GM12878 (cell line): ENCODE results near the gene UST. TPM values are rescaled to one million over a fixed set of nuclear protein-coding genes. Genes with fewer than 3 reads are reported as not detected.

Experiments
- ATAC-seq: fragments of 200-7000 bp; cut with Tn5 transposase; 3 replicates; pipeline ENCODE4 v1.9.1; 2020; ENCODE audit warnings: mild to moderate bottlenecking, moderate library complexity
- BruUV-seq: library from RNA; stranded (reverse); fragments of 400-500 nt; replicated peaks from 2 replicates; lab custom pipeline; 2021; lab: Mats Ljungman, UMichigan
- CTCF ChIA-PET: fragments of 300-600 bp; sonication (Branson Sonifier 250); formaldehyde crosslinking; extraction: SDS; loops from one replicate; lab custom pipeline; 2021; ENCODE audit warnings: inconsistent platforms; lab: Yijun Ruan, JAX
- POLR2A ChIA-PET: fragments of 350-600 bp; formaldehyde crosslinking; extraction: SDS; loops from one replicate; lab custom pipeline; 2021; ENCODE audit warnings: inconsistent platforms; lab: Charles Lee
- RAD21 ChIA-PET: fragments of 300-600 bp; sonication (Branson Sonifier 250); formaldehyde crosslinking; loops from one replicate; lab custom pipeline; 2023; ENCODE audit warnings: antibody characterized with exemption; ENCODE audit not compliant: unreplicated experiment; lab: Charles Lee
- SMC1A ChIA-PET: fragments of 300-600 bp; sonication (Branson Sonifier 250); formaldehyde crosslinking; loops from one replicate; lab custom pipeline; 2023; ENCODE audit not compliant: unreplicated experiment, uncharacterized antibody; lab: Charles Lee
- DNase-seq: peaks from one replicate; pipeline ENCODE4 v3.0.0-alpha.2; 2011; ENCODE audit warnings: low read depth, low spot score
- FAIRE-seq: peaks from 3 replicates; lab custom pipeline; 2011; peaks lifted over from hg19 to GRCh38; lab: Jason Lieb, UNC
- H2AFZ ChIP-seq: 2 replicates; pipeline ENCODE4 v1.6.0; 2011; ENCODE audit warnings: low read depth, low read length, control low read depth; ENCODE audit not compliant: control insufficient read depth
- H3K27ac ChIP-seq: 2 replicates; pipeline ENCODE4 v1.5.1; 2011; ENCODE audit warnings: control low read depth; ENCODE audit not compliant: control insufficient read depth, insufficient read depth
- H3K27me3 ChIP-seq, 2 experiments: replicated peaks in 1 of 2; 2 replicates each; pipeline versions ENCODE4 v1.6.0 to v1.6.1; 2011; ENCODE audit warnings: low read length in 1 of 2; ENCODE audit not compliant: control insufficient read depth in 2 of 2, insufficient read depth in 2 of 2
- H3K36me3 ChIP-seq, 2 experiments: 2 replicates each; pipeline ENCODE4 v1.5.1; 2011; ENCODE audit warnings: low read length in 1 of 2; ENCODE audit not compliant: control insufficient read depth in 2 of 2, insufficient read depth in 2 of 2
- H3K4me1 ChIP-seq: 2 replicates; pipeline ENCODE4 v1.6.1; 2011; ENCODE audit warnings: mild to moderate bottlenecking, low read length, moderate library complexity, mixed read lengths; ENCODE audit not compliant: control insufficient read depth, insufficient read depth
- H3K4me2 ChIP-seq: 2 replicates; pipeline ENCODE4 v1.6.0; 2011; ENCODE audit warnings: control low read depth; ENCODE audit not compliant: control insufficient read depth, insufficient read depth
- H3K4me3 ChIP-seq: fragments of 200-600 bp; sonication (generic); 2 replicates; pipeline ENCODE4 v1.5.1; 2016
- H3K79me2 ChIP-seq: 2 replicates; pipeline ENCODE4 v1.6.0; 2011; ENCODE audit warnings: low read length; ENCODE audit not compliant: control insufficient read depth, insufficient read depth
- H3K9ac ChIP-seq: 2 replicates; pipeline ENCODE4 v1.8.0; 2011; ENCODE audit warnings: low read length, control low read depth, mixed read lengths; ENCODE audit not compliant: control insufficient read depth, insufficient read depth
- H3K9me3 ChIP-seq: replicated peaks from 3 replicates; pipeline ENCODE4 v1.5.1; 2011; ENCODE audit warnings: mild to moderate bottlenecking, low read length; ENCODE audit not compliant: control insufficient read depth, insufficient read depth
- H4K20me1 ChIP-seq: 2 replicates; pipeline ENCODE4 v1.6.0; 2011; ENCODE audit not compliant: control insufficient read depth, insufficient read depth
- ASH2L ChIP-seq: fragments of 300-600, 200-600 bp; sonication (generic); IDR thresholded peaks from 2 replicates; pipeline ENCODE4 v1.6.1; 2017; ENCODE audit warnings: low read depth, mild to moderate bottlenecking, borderline replicate concordance
- ATF2 ChIP-seq: IDR thresholded peaks from 2 replicates; pipeline ENCODE4 v1.6.1; 2012; ENCODE audit warnings: low read length, inconsistent platforms
- DPF2 ChIP-seq: fragments of 450-650 bp; IDR thresholded peaks from 2 replicates; pipeline ENCODE4 v1.6.1; 2017; ENCODE audit warnings: mild to moderate bottlenecking
- EED ChIP-seq: sonication (generic); IDR thresholded peaks from 2 replicates; pipeline ENCODE4 v1.6.1; 2016; ENCODE audit warnings: antibody characterized with exemption, low read depth
- FOXK2 ChIP-seq: fragments of 450-650 bp; IDR thresholded peaks from 2 replicates; pipeline ENCODE4 v1.6.1; 2017; ENCODE audit warnings: mild to moderate bottlenecking, moderate library complexity
- FOXM1 ChIP-seq: IDR thresholded peaks from 2 replicates; pipeline ENCODE4 v1.6.1; 2012; ENCODE audit warnings: low read depth, mild to moderate bottlenecking, inconsistent platforms, low read length, moderate library complexity
- GABPA ChIP-seq: IDR thresholded peaks from 2 replicates; pipeline ENCODE4 v1.6.1; 2014; ENCODE audit warnings: antibody characterized with exemption, low read depth, mild to moderate bottlenecking, inconsistent platforms
- IKZF1 ChIP-seq: fragments of 450-650 bp; conservative IDR thresholded peaks from 2 replicates; pipeline ENCODE4 v1.6.1; 2017; ENCODE audit warnings: antibody characterized with exemption, mild to moderate bottlenecking
- IRF4 ChIP-seq: IDR thresholded peaks from 2 replicates; pipeline ENCODE4 v1.6.1; 2011; ENCODE audit warnings: low read depth, low read length
- JUNB ChIP-seq: IDR thresholded peaks from 2 replicates; pipeline ENCODE4 v1.6.1; 2016; ENCODE audit warnings: antibody characterized with exemption, mild to moderate bottlenecking
- JUND ChIP-seq: IDR thresholded peaks from 2 replicates; pipeline ENCODE4 v1.6.1; 2012; ENCODE audit warnings: low read depth, mild to moderate bottlenecking, low read length, improper control_type of control experiment, moderate library complexity
- MAX ChIP-seq: IDR thresholded peaks from 2 replicates; pipeline ENCODE4 v1.6.1; 2012; ENCODE audit warnings: low read depth, low read length, improper control_type of control experiment
- MEF2A ChIP-seq: IDR thresholded peaks from 2 replicates; pipeline ENCODE4 v1.6.1; 2011; ENCODE audit warnings: low read depth, mild to moderate bottlenecking, low read length, moderate library complexity; ENCODE audit not compliant: insufficient read depth
- MEF2B ChIP-seq: fragments of 450-650 bp; IDR thresholded peaks from 2 replicates; pipeline ENCODE4 v1.6.1; 2018; ENCODE audit warnings: mild to moderate bottlenecking, moderate library complexity; ENCODE audit not compliant: partially characterized antibody, poor library complexity, severe bottlenecking
- RCOR1 ChIP-seq: conservative IDR thresholded peaks from 2 replicates; pipeline ENCODE4 v1.6.1; 2012; ENCODE audit warnings: low read depth, low read length, improper control_type of control experiment
- RFX5 ChIP-seq: IDR thresholded peaks from 2 replicates; pipeline ENCODE4 v1.6.1; 2011; ENCODE audit warnings: low read depth, low read length, improper control_type of control experiment
- SPI1 ChIP-seq: IDR thresholded peaks from 2 replicates; pipeline ENCODE4 v1.6.1; 2011; ENCODE audit warnings: low read depth, mild to moderate bottlenecking, low read length, moderate library complexity, borderline replicate concordance; ENCODE audit not compliant: insufficient read depth
- YBX1 ChIP-seq: fragments of 450-650 bp; IDR thresholded peaks from 2 replicates; pipeline ENCODE4 v1.6.1; 2016; ENCODE audit warnings: antibody characterized with exemption
- ZBTB33 ChIP-seq: fragments of 450-650 bp; IDR thresholded peaks from 2 replicates; pipeline ENCODE4 v1.6.1; 2017; ENCODE audit warnings: mild to moderate bottlenecking
- WGBS: methylation state at CpG from one replicate; pipeline ENCODE4 v1.1.6; 2016; ENCODE audit warnings: low lambda C conversion rate; ENCODE audit not compliant: insufficient replicate concordance, insufficient coverage; ENCODE audit errors: missing lambda C conversion rate; 5-methylcytosine and 5-hydroxymethylcytosine counted together
- in situ Hi-C: fragments of 300-500 bp; cut with MboI; formaldehyde crosslinking; loops from 9 replicates; pipeline ENCODE4 v1.14.3; 2018; ENCODE audit warnings: mixed read lengths
- intact Hi-C: fragments of 100-400 bp; cut with micrococcal nuclease; formaldehyde crosslinking; loops from one replicate; pipeline ENCODE4 v1.14.2; 2022; ENCODE audit not compliant: unreplicated experiment
- polyA plus RNA-seq, 11 experiments: library from polyadenylated mRNA; depleted of rRNA in 4 of 11; unstranded in 6 of 11; stranded (reverse) in 5 of 11; fragments of >200 nt; fragmentation: Nextera tagmentation in 4 of 11; fragmentation: Illumina TruSeq in 1 of 11; extraction: Ambion mirVana in 4 of 11; extraction: Trizol in 1 of 11; gene quantifications; 1 replicate in 1 of 11; 2 replicates in 10 of 11; pipeline versions ENCODE4 v1.2.1 to v1.2.3, GENCODE V29; 2011 to 2016; ENCODE audit warnings: inconsistent platforms in 2 of 11, missing spikeins in 2 of 11, low read depth in 1 of 11
- total RNA-seq, 4 experiments: library from RNA; depleted of rRNA in 3 of 4; stranded (reverse); fragments of >200 nt in 3 of 4; fragmentation: Illumina TruSeq in 1 of 4; extraction: Trizol in 1 of 4; gene quantifications; 2 replicates each; pipeline versions ENCODE4 v1.2.1 to v1.2.3, GENCODE V29; 2013 to 2021

UST gene
- total and polyA plus RNA-seq, 10 of the 15 experiments (the other 5 are each of a cell fraction or from before 2014, with no cell fraction given) = 0.74 to 43.3 (median 2.2) TPM

GRCh38 chr6:148831064-148831463 is 84.2 kb downstream of the UST start:
- Histone ChIP-seq H2AFZ (no peak overlapping the region), H3K27me3 (no peaks in the 10 kb centered on the region), H3K4me1 (no peaks in the 10 kb centered on the region), H3K4me3 (no peak overlapping the region), H4K20me1 (no peaks in the 10 kb centered on the region), H3K4me2 (no peak overlapping the region), H3K27ac (no peak overlapping the region), H3K9ac (no peak overlapping the region), H3K36me3 (no peaks in the 10 kb centered on the region), H3K79me2 (no peaks in the 10 kb centered on the region), H3K9me3 (no peaks in the 10 kb centered on the region; the same call in 2 of the 3 replicates)
- ChIA-PET POLR2A (no interaction called here), RAD21 (no interaction called here), CTCF (interaction anchor here (1.1 kb wide), 1 partner anchor 73 kb away, joined by 4 read pairs; no protein-coding TSS in a partner anchor), SMC1A (interaction anchor here (0.6 kb wide), 1 partner anchor 69 kb away, joined by 3 read pairs; no protein-coding TSS in a partner anchor)
- no TSS peak for BruUV-seq
- in situ Hi-C loops (no loop called here), intact Hi-C loops (loop anchor here (2.0 kb wide), 2 partner anchors 50 to 72 kb away; no protein-coding TSS in a partner anchor)
- ATAC-seq (peak; percentile 73), DNase-seq (no peak), FAIRE-seq (no peak)
- 33% methylated on average over 6 of the region's 6 CpGs for WGBS
- TF ChIP-seq YBX1 (no peak), FOXM1 (peak; percentile 46; the same call in 1 of the 2 replicates), JUNB (peak; percentile 68), MAX (no peak), FOXK2 (no peak), JUND (0 out of 2 replicates have a peak, but pooled peaks have one; percentile 12), RCOR1 (no peak), GABPA (0 out of 2 replicates have a peak, but pooled peaks have one; percentile 13), MEF2A (0 out of 2 replicates have a peak, but pooled peaks have one; percentile 43), EED (peak; percentile 28; the same call in 1 of the 2 replicates), IKZF1 (peak; percentile 49; the same call in 1 of the 2 replicates), ASH2L (no peak), ZBTB33 (no peak), IRF4 (peak; percentile 20; the same call in 1 of the 2 replicates), SPI1 (peak; percentile 79; the same call in 1 of the 2 replicates), DPF2 (peak; percentile 38; the same call in 1 of the 2 replicates), RFX5 (no peak), MEF2B (peak; percentile 19), ATF2 (0 out of 2 replicates have a peak, but pooled peaks have one; percentile 36)
